GM13976 (cell line): ENCODE results near the gene SMURF1.

ENCODE experiments used
- DNase-seq: peaks from one replicate; pipeline ENCODE4 v3.0.0; 2012; ENCODE audit warnings: low spot score
- in situ Hi-C: fragments of 300-500 bp; cut with MboI; formaldehyde crosslinking; loops from one replicate; pipeline ENCODE4 v1.12.0; 2022; ENCODE audit warnings: low sequenced_read_pairs, mixed read lengths, inconsistent platforms; ENCODE audit not compliant: unreplicated experiment
- TF ChIP-seq, protein P1 (sequence below): IDR thresholded peaks from 2 replicates; pipeline ENCODE4 v1.5.1; 2012; ENCODE audit warnings: borderline replicate concordance, mild to moderate bottlenecking; ENCODE audit not compliant: insufficient read depth; ENCODE audit errors: extremely low read depth, missing control alignments, control extremely low read depth

SMURF1 gene

DNA sequence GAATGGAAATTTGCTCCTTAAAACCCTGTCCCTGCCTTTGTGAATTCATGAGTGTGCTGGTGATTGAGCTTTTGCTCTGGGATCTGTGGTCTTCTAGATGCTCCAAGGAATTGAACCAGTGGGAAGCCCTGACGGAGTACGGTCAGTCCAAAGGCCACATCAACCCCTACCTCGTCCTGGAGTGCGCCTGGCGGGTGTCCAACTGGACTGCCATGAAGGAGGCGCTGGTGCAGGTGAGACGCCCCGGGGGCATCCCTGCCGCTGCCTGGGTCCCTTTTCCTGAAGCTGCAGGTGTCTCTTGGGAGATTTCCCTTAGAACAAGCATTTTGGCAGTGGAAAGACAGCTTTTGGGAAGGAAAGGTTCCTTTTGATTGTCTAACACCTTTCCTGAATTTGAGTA lies 165.2 kb downstream of the SMURF1 start:
- TF ChIP-seq, protein P1, sequence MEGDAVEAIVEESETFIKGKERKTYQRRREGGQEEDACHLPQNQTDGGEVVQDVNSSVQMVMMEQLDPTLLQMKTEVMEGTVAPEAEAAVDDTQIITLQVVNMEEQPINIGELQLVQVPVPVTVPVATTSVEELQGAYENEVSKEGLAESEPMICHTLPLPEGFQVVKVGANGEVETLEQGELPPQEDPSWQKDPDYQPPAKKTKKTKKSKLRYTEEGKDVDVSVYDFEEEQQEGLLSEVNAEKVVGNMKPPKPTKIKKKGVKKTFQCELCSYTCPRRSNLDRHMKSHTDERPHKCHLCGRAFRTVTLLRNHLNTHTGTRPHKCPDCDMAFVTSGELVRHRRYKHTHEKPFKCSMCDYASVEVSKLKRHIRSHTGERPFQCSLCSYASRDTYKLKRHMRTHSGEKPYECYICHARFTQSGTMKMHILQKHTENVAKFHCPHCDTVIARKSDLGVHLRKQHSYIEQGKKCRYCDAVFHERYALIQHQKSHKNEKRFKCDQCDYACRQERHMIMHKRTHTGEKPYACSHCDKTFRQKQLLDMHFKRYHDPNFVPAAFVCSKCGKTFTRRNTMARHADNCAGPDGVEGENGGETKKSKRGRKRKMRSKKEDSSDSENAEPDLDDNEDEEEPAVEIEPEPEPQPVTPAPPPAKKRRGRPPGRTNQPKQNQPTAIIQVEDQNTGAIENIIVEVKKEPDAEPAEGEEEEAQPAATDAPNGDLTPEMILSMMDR, result no peak
- DNase-seq, result no peak
- in situ Hi-C loops, result no loop called here
